H1 (cell line): ENCODE results near the gene NR1H2. TPM values are rescaled to one million over a fixed set of nuclear protein-coding genes. Genes with fewer than 3 reads are reported as not detected.

Experiments used
- CTCF ChIP-seq, 3 experiments: IDR thresholded peaks; 1 replicate in 2 of 3; 2 replicates in 1 of 3; pipeline versions ENCODE4 v1.5.1 to v1.6.1; 2011; ENCODE audit warnings: low read length in 3 of 3, mild to moderate bottlenecking in 3 of 3, inconsistent platforms in 2 of 3, low read depth in 1 of 3, moderate library complexity in 1 of 3; ENCODE audit not compliant: insufficient read depth in 1 of 3; ENCODE audit errors: control extremely low read depth in 1 of 3
- NANOG ChIP-seq: IDR thresholded peaks from 2 replicates; pipeline ENCODE4 v1.6.1; 2011; ENCODE audit warnings: low read length, low read depth, mild to moderate bottlenecking, inconsistent platforms; ENCODE audit not compliant: insufficient read depth, poor library complexity, severe bottlenecking
- polyA plus RNA-seq, 7 experiments: library from polyadenylated mRNA; depleted of rRNA in 3 of 7; stranded (reverse) in 5 of 7; unstranded in 2 of 7; fragments of >200 nt in 5 of 7; fragments of 200-250 nt in 2 of 7; gene quantifications; 1 replicate in 5 of 7; 2 replicates in 1 of 7; 4 replicates in 1 of 7; pipeline versions ENCODE4 v1.2.1 to v1.2.3, GENCODE V29; 2011 to 2013; ENCODE audit warnings: missing spikeins in 2 of 7, mixed read lengths in 2 of 7
- total RNA-seq: library from RNA; stranded (reverse); fragmentation: NEBNext Ultra II Directional; extraction: Animal tissue kit (Norgen Biotek cat#: 25700); gene quantifications from 2 replicates; pipeline ENCODE4 v1.2.1, GENCODE V29; 2021

Gene NR1H2
- total and polyA plus RNA-seq, 2 of the 8 experiments (the other 6 are each of a cell fraction or from before 2014, with no cell fraction given), result 40.3 to 47.5 TPM

- TF ChIP-seq CTCF (IDR thresholded peaks at IDR 0.05; ENCODE audit: control extremely low read depth in 1 of 3, insufficient read depth in 1 of 3, low read depth in 1 of 3, low read length in 3 of 3) (no peak), NANOG (no peak)
- TF ChIP-seq, all 59 proteins: peak for 0
Measured at GRCh38 chr19:50380751-50381151, 4.5 kb downstream of the NR1H2 start (continued).
